GM21737 (cell line): ENCODE results near the gene DEPP1.
A peak's percentile ranks its signal among the peaks of the same experiment; 100 is the strongest.

Source experiments
- ATAC-seq: cut with Tn5 transposase; IDR thresholded peaks from one replicate; pipeline ENCODE4 v1.9.1; 2021; ENCODE audit warnings: mild to moderate bottlenecking, moderate library complexity; ENCODE audit not compliant: unreplicated experiment

The DEPP1 gene

GRCh38 chr10:44955413-44956070 lies 23.1 kb downstream of the DEPP1 start:
- no peak for ATAC-seq

- ATAC-seq = no peak
Measured at GRCh38 chr10:44954962-44955361, 23.6 kb downstream of the DEPP1 start.

- no peak for ATAC-seq
Measured at GRCh38 chr10:44954042-44954441, 24.6 kb downstream of the DEPP1 start.

- ATAC-seq = no peak
Measured at GRCh38 chr10:44952779-44953231, 25.8 kb downstream of the DEPP1 start.

GRCh38 chr10:44951576-44952226 lies 26.9 kb downstream of the DEPP1 start:
- ATAC-seq = no peak

GRCh38 chr10:44950326-44951225 lies 28.0 kb downstream of the DEPP1 start:
- ATAC-seq = no peak

- ATAC-seq = no peak
Measured at GRCh38 chr10:44949915-44950314, 28.7 kb downstream of the DEPP1 start.

- ATAC-seq = no peak
Measured at GRCh38 chr10:44949127-44949802, 29.3 kb downstream of the DEPP1 start.

- ATAC-seq = no peak
Measured at GRCh38 chr10:44948642-44949041, 30.0 kb downstream of the DEPP1 start.

GRCh38 chr10:44947371-44948152 lies 31.0 kb downstream of the DEPP1 start:
- peak; percentile 63 for ATAC-seq

GRCh38 chr10:44946205-44946604 lies 32.4 kb downstream of the DEPP1 start:
- ATAC-seq = no peak

GRCh38 chr10:44944354-44944753 lies 34.3 kb downstream of the DEPP1 start:
- ATAC-seq = no peak

- no peak for ATAC-seq
Measured at GRCh38 chr10:44939691-44940401, 38.8 kb downstream of the DEPP1 start.

GRCh38 chr10:44938956-44939355 lies 39.7 kb downstream of the DEPP1 start:
- ATAC-seq = no peak

- no peak for ATAC-seq
Measured at GRCh38 chr10:44937196-44938005, 41.2 kb downstream of the DEPP1 start.

- ATAC-seq = no peak
Measured at GRCh38 chr10:44936314-44936975, 42.2 kb downstream of the DEPP1 start.

- no peak for ATAC-seq
Measured at GRCh38 chr10:44935966-44936295, 42.7 kb downstream of the DEPP1 start.

GRCh38 chr10:44935201-44935965 lies 43.2 kb downstream of the DEPP1 start:
- ATAC-seq = no peak
